HepG2 (cell line): Measurements from ENCODE around the gene WDR5B. TPM values are rescaled to one million over a fixed set of nuclear protein-coding genes. Genes with fewer than 3 reads are reported as not detected.

ENCODE experiments used
- ATF1 ChIP-seq: IDR thresholded peaks from 2 replicates; pipeline ENCODE4 v1.6.1; 2016; ENCODE audit warnings: mild to moderate bottlenecking, control low read depth
- ELF4 ChIP-seq: sonication (generic); formaldehyde crosslinking; IDR thresholded peaks from 2 replicates; pipeline ENCODE4 v1.5.0; 2020; ENCODE audit warnings: missing genetic modification reagents, mild to moderate bottlenecking, moderate library complexity, borderline replicate concordance
- FOXM1 ChIP-seq: sonication (generic); formaldehyde crosslinking; IDR thresholded peaks from 2 replicates; pipeline ENCODE4 v1.5.0; 2020; ENCODE audit warnings: missing genetic modification reagents
- GATAD1 ChIP-seq: IDR thresholded peaks from 2 replicates; pipeline ENCODE4 v1.6.1; 2016; ENCODE audit warnings: missing genetic modification reagents, missing compliant biosample characterization
- GZF1 ChIP-seq: sonication (generic); formaldehyde crosslinking; IDR thresholded peaks from 2 replicates; pipeline ENCODE4 v1.5.1; 2020; ENCODE audit warnings: mild to moderate bottlenecking, missing genetic modification reagents
- HES4 ChIP-seq: sonication (generic); formaldehyde crosslinking; IDR thresholded peaks from 2 replicates; pipeline ENCODE4 v1.9.0; 2021; ENCODE audit warnings: mild to moderate bottlenecking, missing genetic modification reagents, borderline replicate concordance
- HNF4G ChIP-seq, 2 experiments: sonication (generic) in 1 of 2; formaldehyde crosslinking in 1 of 2; IDR thresholded peaks; 2 replicates each; pipeline versions ENCODE4 v1.4.0 to v1.6.1; 2011 to 2020; ENCODE audit warnings: borderline replicate concordance in 2 of 2, low read depth in 2 of 2, mild to moderate bottlenecking in 2 of 2, low read length in 1 of 2, missing genetic modification reagents in 1 of 2, moderate library complexity in 1 of 2
- KLF11 ChIP-seq: IDR thresholded peaks from 2 replicates; pipeline ENCODE4 v1.6.1; 2016; ENCODE audit warnings: missing compliant biosample characterization
- MTF2 ChIP-seq: sonication (generic); formaldehyde crosslinking; IDR thresholded peaks from 2 replicates; pipeline ENCODE4 v1.5.0; 2020; ENCODE audit warnings: missing genetic modification reagents, borderline replicate concordance
- NR1H2 ChIP-seq: sonication (generic); formaldehyde crosslinking; IDR thresholded peaks from 2 replicates; pipeline ENCODE4 v1.8.1; 2022; ENCODE audit warnings: low read depth, missing genetic modification reagents, borderline replicate concordance
- NR2F2 ChIP-seq: IDR thresholded peaks from 2 replicates; pipeline ENCODE4 v1.6.1; 2012; ENCODE audit warnings: low read depth, inconsistent platforms, borderline replicate concordance
- RBAK ChIP-seq: sonication (generic); formaldehyde crosslinking; IDR thresholded peaks from 2 replicates; pipeline ENCODE4 v1.5.1; 2020; ENCODE audit warnings: mild to moderate bottlenecking, missing genetic modification reagents
- RCOR2 ChIP-seq: IDR thresholded peaks from 2 replicates; pipeline ENCODE4 v1.6.1; 2016; ENCODE audit warnings: missing biosample characterization, missing genetic modification reagents
- SIX4 ChIP-seq: sonication (generic); formaldehyde crosslinking; IDR thresholded peaks from 2 replicates; pipeline ENCODE4 v1.4.0; 2020; ENCODE audit warnings: missing genetic modification reagents
- ZNF24 ChIP-seq: fragments of 450-650 bp; IDR thresholded peaks from 2 replicates; pipeline ENCODE4 v1.6.1; 2017; ENCODE audit warnings: antibody characterized with exemption, mild to moderate bottlenecking
- ZNF781 ChIP-seq: sonication (generic); formaldehyde crosslinking; IDR thresholded peaks from 2 replicates; pipeline ENCODE4 v1.5.1; 2020; ENCODE audit warnings: borderline replicate concordance, mild to moderate bottlenecking, missing genetic modification reagents; ENCODE audit errors: not compliant biosample characterization
- ZNF790 ChIP-seq: sonication (generic); formaldehyde crosslinking; IDR thresholded peaks from 2 replicates; pipeline ENCODE4 v1.8.0; 2022; ENCODE audit warnings: missing genetic modification reagents, mild to moderate bottlenecking, borderline replicate concordance
- polyA plus RNA-seq, 8 experiments: library from polyadenylated mRNA; depleted of rRNA in 3 of 8; stranded (reverse) in 7 of 8; unstranded in 1 of 8; fragments of >200 nt; fragmentation: Illumina TruSeq in 4 of 8; extraction: Trizol in 4 of 8; gene quantifications; 2 replicates each; pipeline versions ENCODE4 v1.2.1 to v1.2.3, GENCODE V29; 2011 to 2016; ENCODE audit warnings: low read depth in 4 of 8, missing spikeins in 1 of 8, mixed read lengths in 1 of 8; ENCODE audit not compliant: insufficient read depth in 1 of 8
- total RNA-seq, 5 experiments: library from RNA; depleted of rRNA; stranded (reverse); fragments of >200 nt; fragmentation: Illumina TruSeq; extraction: Trizol; gene quantifications; 2 replicates each; pipeline ENCODE4 v1.2.3, GENCODE V29; 2016; ENCODE audit warnings: low read depth in 1 of 5
- TF ChIP-seq, protein P1 (sequence below): fragments of 450-650 bp; IDR thresholded peaks from 2 replicates; pipeline ENCODE4 v1.6.1; 2017; ENCODE audit warnings: mild to moderate bottlenecking
- TF ChIP-seq, protein P2 (sequence below): sonication (generic); formaldehyde crosslinking; IDR thresholded peaks from 2 replicates; pipeline ENCODE4 v1.4.0; 2020; ENCODE audit warnings: mild to moderate bottlenecking, missing genetic modification reagents
- TF ChIP-seq, protein P3 (sequence below): sonication (generic); formaldehyde crosslinking; IDR thresholded peaks from 2 replicates; pipeline ENCODE4 v1.4.0; 2020; ENCODE audit warnings: missing genetic modification reagents
- TF ChIP-seq, protein P4 (sequence below): sonication (generic); formaldehyde crosslinking; IDR thresholded peaks from 2 replicates; pipeline ENCODE4 v1.5.0; 2020; ENCODE audit warnings: mild to moderate bottlenecking, missing genetic modification reagents, moderate library complexity
- TF ChIP-seq, protein P5 (sequence below): sonication (generic); formaldehyde crosslinking; IDR thresholded peaks from 2 replicates; pipeline ENCODE4 v1.4.0; 2020; ENCODE audit warnings: missing genetic modification reagents, borderline replicate concordance

WDR5B gene
- total and polyA plus RNA-seq, 2 of the 13 experiments (the other 11 are each of a cell fraction or from before 2014, with no cell fraction given), result 2.5 to 3.6 TPM

DNA sequence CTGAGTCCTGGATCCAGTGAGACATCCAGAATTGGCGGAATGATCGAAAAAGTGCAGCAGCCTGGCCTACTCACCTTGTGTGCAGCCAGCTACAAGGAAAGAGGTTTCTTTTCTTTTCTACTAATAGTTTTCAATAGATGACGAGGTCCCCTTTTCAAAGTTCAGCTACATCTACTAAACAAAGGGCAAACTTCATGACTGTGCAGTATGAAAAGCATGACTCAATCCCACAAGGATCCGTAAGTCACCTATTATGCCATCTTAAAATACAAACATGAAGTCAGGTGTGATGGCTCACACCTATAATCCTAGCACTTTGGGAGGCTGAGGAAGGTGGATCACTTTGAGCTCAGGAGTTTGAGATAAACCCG lies 49.5 kb downstream of the WDR5B start (continued):
- TF ChIP-seq KLF11, result no peak
- TF ChIP-seq NR2F2, result no peak
- no peak for TF ChIP-seq ATF1 (CRISPR knock-in tag)
- TF ChIP-seq, protein P1, sequence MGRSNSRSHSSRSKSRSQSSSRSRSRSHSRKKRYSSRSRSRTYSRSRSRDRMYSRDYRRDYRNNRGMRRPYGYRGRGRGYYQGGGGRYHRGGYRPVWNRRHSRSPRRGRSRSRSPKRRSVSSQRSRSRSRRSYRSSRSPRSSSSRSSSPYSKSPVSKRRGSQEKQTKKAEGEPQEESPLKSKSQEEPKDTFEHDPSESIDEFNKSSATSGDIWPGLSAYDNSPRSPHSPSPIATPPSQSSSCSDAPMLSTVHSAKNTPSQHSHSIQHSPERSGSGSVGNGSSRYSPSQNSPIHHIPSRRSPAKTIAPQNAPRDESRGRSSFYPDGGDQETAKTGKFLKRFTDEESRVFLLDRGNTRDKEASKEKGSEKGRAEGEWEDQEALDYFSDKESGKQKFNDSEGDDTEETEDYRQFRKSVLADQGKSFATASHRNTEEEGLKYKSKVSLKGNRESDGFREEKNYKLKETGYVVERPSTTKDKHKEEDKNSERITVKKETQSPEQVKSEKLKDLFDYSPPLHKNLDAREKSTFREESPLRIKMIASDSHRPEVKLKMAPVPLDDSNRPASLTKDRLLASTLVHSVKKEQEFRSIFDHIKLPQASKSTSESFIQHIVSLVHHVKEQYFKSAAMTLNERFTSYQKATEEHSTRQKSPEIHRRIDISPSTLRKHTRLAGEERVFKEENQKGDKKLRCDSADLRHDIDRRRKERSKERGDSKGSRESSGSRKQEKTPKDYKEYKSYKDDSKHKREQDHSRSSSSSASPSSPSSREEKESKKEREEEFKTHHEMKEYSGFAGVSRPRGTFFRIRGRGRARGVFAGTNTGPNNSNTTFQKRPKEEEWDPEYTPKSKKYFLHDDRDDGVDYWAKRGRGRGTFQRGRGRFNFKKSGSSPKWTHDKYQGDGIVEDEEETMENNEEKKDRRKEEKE, result no peak
- TF ChIP-seq, protein P2, sequence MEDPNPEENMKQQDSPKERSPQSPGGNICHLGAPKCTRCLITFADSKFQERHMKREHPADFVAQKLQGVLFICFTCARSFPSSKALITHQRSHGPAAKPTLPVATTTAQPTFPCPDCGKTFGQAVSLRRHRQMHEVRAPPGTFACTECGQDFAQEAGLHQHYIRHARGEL, result no peak
- TF ChIP-seq FOXM1 (CRISPR knock-in tag), result no peak
- TF ChIP-seq ZNF790 (CRISPR knock-in tag), result no peak
- TF ChIP-seq HNF4G (IDR thresholded peaks at IDR 0.05; ENCODE audit: borderline replicate concordance, low read depth, low read length), result 0 out of 2 replicates have a peak, but pooled peaks have one; percentile 6
- no peak for TF ChIP-seq HNF4G (CRISPR knock-in tag; IDR thresholded peaks at IDR 0.05; ENCODE audit: borderline replicate concordance, low read depth)
- TF ChIP-seq RBAK (CRISPR knock-in tag), result no peak
- no peak for TF ChIP-seq HES4 (CRISPR knock-in tag)
- TF ChIP-seq MTF2 (CRISPR knock-in tag), result no peak
- no peak for TF ChIP-seq NR1H2 (CRISPR knock-in tag)
- TF ChIP-seq, protein P3, sequence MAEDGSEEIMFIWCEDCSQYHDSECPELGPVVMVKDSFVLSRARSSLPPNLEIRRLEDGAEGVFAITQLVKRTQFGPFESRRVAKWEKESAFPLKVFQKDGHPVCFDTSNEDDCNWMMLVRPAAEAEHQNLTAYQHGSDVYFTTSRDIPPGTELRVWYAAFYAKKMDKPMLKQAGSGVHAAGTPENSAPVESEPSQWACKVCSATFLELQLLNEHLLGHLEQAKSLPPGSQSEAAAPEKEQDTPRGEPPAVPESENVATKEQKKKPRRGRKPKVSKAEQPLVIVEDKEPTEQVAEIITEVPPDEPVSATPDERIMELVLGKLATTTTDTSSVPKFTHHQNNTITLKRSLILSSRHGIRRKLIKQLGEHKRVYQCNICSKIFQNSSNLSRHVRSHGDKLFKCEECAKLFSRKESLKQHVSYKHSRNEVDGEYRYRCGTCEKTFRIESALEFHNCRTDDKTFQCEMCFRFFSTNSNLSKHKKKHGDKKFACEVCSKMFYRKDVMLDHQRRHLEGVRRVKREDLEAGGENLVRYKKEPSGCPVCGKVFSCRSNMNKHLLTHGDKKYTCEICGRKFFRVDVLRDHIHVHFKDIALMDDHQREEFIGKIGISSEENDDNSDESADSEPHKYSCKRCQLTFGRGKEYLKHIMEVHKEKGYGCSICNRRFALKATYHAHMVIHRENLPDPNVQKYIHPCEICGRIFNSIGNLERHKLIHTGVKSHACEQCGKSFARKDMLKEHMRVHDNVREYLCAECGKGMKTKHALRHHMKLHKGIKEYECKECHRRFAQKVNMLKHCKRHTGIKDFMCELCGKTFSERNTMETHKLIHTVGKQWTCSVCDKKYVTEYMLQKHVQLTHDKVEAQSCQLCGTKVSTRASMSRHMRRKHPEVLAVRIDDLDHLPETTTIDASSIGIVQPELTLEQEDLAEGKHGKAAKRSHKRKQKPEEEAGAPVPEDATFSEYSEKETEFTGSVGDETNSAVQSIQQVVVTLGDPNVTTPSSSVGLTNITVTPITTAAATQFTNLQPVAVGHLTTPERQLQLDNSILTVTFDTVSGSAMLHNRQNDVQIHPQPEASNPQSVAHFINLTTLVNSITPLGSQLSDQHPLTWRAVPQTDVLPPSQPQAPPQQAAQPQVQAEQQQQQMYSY (CRISPR knock-in tag), result no peak
- no peak for TF ChIP-seq ELF4 (CRISPR knock-in tag)
- TF ChIP-seq GZF1, result no peak
- TF ChIP-seq GATAD1 (CRISPR knock-in tag), result no peak
- TF ChIP-seq ZNF781 (CRISPR knock-in tag), result no peak
- TF ChIP-seq, protein P4, sequence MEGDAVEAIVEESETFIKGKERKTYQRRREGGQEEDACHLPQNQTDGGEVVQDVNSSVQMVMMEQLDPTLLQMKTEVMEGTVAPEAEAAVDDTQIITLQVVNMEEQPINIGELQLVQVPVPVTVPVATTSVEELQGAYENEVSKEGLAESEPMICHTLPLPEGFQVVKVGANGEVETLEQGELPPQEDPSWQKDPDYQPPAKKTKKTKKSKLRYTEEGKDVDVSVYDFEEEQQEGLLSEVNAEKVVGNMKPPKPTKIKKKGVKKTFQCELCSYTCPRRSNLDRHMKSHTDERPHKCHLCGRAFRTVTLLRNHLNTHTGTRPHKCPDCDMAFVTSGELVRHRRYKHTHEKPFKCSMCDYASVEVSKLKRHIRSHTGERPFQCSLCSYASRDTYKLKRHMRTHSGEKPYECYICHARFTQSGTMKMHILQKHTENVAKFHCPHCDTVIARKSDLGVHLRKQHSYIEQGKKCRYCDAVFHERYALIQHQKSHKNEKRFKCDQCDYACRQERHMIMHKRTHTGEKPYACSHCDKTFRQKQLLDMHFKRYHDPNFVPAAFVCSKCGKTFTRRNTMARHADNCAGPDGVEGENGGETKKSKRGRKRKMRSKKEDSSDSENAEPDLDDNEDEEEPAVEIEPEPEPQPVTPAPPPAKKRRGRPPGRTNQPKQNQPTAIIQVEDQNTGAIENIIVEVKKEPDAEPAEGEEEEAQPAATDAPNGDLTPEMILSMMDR (CRISPR knock-in tag), result no peak
- TF ChIP-seq ZNF24, result no peak
- TF ChIP-seq RCOR2 (CRISPR knock-in tag), result no peak
- TF ChIP-seq, protein P5, sequence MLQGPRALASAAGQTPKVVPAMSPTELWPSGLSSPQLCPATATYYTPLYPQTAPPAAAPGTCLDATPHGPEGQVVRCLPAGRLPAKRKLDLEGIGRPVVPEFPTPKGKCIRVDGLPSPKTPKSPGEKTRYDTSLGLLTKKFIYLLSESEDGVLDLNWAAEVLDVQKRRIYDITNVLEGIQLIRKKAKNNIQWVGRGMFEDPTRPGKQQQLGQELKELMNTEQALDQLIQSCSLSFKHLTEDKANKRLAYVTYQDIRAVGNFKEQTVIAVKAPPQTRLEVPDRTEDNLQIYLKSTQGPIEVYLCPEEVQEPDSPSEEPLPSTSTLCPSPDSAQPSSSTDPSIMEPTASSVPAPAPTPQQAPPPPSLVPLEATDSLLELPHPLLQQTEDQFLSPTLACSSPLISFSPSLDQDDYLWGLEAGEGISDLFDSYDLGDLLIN, result no peak
- no peak for TF ChIP-seq SIX4 (CRISPR knock-in tag)
